Left renal cortex interstitium (tissue), 4 donors: ENCODE results near the gene ERGIC2. TPM values are rescaled to one million over a fixed set of nuclear protein-coding genes. Genes with fewer than 3 reads are reported as not detected.

Experiments used
- DNase-seq, 4 donors: peaks; one replicate each; pipeline ENCODE4 v3.0.0-alpha.2; 2013; ENCODE audit warnings: low read depth in 4 of 4, low spot score in 2 of 4, missing footprints in 1 of 4
- polyA plus RNA-seq, 4 donors: library from polyadenylated mRNA; unstranded; fragments of 120-200 nt; gene quantifications; one replicate each; pipeline ENCODE4 v1.2.1, GENCODE V29; 2013; ENCODE audit not compliant: insufficient read length in 4 of 4

ERGIC2 gene
- polyA plus RNA-seq, 4 donors: 91.0 to 112 (median 105) TPM

DNA sequence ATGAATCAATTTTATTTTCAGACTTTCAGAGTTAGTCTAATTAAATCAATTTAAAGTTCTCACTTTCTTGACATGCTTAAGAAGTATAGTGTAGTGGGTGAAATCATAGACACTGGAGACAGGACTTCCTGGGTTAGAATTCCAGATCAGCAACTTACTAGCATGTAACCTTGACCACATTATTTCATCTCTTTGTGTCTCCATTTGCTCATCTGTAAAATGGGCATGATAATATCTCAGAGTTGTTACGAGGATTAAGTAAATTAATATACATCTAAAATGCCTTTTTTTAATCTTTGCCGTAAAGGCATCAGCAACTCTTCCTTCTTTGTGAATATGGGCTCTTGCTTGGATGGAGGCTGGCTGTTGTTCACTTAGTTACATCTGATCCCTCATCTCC, 1.3 kb upstream of the ERGIC2 start:
- DNase-seq: no peak

DNA sequence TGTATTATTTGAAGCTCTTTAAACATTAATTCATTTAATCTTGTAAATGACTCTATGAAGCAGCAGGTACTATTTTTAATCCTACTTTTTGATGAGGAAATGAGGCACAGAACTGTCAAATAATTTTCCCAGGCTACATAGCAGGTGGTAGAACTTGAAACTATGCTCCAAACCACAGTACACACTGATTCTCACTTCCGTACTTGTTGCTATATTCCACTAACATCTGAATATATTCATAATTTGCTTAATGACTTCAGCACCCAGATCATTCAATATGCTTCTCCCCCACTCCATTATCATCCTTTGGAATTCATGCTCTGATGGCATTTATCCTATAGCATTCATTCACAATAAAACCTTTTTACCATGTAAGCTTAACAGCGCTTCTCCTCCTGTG, 4.9 kb downstream of the ERGIC2 start:
- DNase-seq: no peak

DNA sequence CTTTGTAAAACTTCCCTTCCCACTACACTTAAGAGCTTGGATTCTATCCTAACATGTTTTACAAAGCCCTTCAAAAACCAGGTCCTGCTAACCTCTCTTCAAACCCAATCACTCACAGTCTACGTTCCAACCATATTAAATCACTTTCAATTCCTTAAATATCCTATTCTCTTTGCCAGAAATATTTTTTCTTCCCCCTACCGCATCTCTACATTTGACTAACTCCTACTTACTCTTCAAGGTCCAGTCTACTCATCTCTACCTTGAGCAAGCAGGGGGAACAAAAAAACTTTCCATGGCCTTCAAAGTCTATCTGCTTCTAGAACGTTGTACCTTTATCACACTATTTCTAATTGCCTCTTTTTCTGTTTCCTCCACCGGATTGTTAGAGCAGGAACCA, 6.1 kb downstream of the ERGIC2 start:
- no peak for DNase-seq

DNA sequence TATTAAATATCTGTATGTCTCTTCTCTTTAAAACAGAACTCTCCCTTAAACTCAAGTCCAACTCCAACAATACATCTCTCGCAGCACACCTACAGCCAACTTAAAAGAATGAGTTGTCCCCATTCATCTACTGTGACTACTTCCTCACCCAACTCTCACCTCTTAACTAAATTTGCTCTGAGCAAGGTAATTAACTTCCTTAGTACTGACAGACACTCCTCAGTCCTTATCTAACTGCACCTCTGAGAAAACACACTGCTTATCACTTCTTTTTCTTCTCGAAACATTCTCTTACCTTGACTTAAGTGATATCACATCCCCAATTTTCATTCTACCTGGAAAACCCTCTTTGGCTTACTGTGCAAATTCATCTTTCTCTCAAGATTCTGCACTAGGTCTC, 7.0 kb downstream of the ERGIC2 start:
- no peak for DNase-seq

DNA sequence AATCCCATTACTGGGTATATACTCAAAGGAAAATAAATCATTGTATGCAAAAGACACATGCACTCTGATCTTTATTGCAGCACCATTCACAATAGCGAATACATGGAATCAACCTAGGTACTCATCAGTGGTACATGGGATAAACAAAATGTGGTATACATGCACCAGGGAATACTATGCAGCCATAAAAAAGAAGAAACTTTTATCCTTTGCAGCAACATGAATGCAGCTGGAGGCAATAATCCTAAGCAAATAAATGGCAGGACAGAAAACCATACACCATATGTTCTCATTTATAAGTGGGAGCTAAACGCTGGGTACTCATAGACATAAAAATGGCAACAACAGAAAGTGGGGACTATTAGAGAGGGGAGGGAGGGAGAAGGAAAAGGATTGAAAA, 15.9 kb downstream of the ERGIC2 start:
- DNase-seq: no peak

DNA sequence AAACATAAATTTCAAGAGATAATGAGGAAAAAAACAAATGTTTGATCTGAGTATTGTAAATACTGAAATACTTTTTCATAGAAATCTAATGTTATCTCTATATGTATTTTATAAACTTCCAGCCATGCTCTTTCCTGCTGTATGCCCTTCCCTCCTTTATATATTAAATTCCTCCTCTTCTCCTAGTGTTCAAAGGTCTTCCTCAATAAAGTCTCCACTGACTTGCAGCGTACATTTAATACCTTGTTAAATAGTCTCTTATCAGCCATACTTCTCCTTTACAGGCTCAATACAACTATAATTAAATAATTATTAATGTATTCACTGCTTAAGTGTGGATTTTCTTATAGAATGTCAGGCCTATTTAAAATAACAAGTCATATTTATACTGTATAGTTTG, 26.0 kb downstream of the ERGIC2 start:
- no peak for DNase-seq

DNA sequence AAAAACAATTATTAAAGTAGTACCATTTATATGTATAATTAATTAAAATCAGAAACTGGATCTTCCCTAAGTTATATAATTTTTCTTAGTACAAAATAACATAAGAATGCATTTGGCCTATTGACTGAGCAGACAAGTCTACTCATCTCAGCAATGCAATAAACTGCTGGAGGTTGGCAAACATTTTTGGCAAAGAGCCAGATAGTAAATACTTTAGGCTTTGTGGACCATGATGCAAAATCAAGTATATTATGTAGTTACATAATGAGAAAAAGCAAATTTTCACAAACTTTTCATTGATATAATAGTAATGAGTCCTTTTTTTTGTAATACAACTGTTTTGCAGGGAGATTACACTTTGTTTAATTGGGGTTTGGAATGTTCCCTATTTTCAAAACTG, 30.9 kb downstream of the ERGIC2 start:
- DNase-seq: no peak

DNA sequence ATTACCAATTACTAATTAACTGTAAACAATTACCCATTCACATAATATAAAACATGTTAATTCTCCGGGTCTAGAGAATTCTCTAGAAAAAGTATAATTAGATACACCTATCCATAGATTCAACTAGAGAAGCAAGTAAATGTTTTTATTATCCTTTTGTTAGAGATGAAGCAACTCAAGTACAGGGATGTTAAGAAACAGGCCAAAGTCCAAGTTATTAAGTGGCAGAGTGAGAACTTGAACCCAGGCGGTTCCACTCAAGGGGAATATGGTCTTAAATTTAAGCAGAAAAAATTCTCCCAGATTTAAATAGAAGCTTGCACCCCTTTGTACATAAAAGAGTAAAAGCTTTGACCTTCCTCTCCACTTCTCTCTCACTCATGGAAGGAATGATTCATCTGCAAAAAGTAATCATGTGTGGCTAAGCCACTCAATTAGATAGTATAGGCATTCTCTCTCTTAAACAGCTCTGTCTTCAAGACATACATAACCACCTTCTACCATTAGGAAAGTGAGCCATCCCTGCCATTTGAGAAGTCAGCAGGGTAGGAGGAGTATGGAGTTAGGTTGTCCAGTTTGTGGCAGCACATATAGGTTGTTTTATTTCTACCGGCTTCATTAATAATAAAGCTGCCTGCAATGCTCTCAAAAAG, 34.1 kb downstream of the ERGIC2 start:
- DNase-seq: no peak

DNA sequence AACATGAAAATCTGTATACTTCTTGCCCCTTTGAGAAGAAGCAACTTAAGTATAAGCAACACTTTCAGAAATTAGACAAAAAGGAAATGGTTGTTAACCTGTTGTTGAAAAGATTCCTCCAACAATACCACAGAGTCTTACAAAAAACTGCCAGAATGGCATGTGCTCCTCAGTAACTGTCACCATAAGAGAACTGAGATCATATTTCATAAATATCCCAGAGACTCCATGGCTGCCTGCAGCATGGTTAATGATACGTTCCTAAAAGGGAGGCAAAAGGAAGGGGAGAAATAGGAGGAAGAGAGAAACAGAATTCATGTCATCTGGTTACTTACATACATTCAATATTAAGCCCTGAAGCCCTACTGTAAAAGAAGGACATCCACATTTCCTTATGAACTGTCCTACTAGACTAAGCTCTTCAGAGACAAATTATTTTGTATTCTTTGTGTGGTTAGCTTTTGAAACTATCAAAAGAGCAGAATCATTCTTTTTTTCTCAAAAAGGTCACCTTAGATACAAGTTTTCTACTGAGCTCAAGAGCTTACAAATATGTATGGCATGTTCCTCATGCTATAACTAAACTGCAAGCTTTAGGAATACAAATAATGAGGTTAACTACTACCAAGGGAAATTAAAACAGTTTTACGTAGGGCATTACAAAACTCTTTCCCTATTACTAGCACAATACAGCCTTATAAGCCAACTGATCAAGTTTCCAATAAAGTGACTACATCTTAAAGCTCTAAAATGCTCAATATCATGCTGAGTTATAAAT, 37.8 kb downstream of the ERGIC2 start:
- no peak for DNase-seq

DNA sequence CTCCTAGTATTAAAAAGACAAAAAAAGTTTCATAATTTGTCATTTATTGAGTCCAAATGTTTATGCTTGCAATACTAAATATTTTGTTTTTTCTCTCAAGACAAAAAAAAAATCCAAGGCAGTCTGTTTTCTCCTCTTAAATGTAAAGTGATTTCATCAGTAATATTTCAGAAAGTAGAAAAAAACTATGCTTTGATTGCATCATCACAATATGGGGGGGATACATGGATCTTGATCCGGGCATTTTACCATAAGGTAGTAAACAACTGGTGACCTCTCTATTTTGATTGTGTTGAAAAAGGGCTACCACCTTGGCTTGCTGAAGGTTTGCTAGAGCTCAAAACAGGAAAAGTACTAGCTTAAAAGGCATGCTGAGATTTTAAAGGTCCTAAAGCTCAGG, 43.6 kb downstream of the ERGIC2 start:
- DNase-seq: no peak

DNA sequence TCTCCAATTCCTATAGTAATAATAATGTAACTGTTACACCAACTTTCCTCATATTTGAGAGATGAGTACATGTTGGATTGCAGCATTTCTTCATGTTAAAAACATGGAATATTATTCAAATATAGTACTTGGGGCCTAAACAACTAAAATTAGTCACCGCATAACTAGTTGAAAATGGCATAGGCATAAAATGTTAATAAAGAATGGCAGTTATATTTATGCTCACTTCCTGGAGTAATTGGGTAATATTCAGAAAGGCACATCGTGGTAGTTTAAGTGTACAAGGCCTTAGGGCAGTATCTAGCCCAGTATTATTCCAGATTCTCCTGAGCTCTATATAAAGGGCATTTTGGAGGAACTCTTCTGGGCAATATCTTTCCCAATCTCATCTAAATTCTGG, 46.0 kb downstream of the ERGIC2 start:
- DNase-seq: no peak

DNA sequence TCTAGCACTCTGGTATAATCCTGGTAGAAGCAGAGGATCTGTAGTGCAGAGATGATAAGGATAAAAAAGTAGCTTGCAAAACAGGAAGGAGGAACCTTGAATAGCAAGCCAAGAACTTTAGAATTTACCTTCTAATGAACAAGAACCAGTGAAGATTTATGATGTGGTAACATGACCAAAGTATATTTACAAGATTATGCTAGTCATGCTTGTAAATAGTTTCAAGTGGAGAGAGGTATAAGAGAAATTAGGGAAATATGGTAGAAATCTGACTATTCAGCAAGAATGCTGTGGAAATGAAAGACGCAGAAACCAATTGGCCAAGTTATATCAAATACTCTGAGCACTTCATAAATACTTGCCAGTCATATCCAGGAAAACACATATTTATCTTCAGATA, 47.8 kb downstream of the ERGIC2 start:
- DNase-seq: no peak

DNA sequence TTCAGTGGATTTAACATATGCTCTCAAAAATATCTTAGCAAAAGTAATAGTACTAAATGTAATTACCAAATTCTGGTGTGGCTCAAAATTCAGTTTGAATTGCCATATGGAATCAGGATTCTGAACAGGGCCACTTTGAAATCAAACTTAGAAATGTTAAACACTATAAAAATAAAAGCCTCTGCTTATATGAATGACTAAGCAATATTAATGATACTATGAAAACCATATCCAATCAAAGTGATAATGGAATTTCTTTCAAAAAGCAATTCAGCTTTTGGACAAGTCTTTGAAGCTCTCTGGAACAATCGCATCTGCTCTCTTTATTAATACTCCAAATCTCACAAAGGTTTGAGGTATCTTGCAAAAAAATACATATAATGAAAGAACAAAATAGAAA, 51.6 kb downstream of the ERGIC2 start:
- no peak for DNase-seq

DNA sequence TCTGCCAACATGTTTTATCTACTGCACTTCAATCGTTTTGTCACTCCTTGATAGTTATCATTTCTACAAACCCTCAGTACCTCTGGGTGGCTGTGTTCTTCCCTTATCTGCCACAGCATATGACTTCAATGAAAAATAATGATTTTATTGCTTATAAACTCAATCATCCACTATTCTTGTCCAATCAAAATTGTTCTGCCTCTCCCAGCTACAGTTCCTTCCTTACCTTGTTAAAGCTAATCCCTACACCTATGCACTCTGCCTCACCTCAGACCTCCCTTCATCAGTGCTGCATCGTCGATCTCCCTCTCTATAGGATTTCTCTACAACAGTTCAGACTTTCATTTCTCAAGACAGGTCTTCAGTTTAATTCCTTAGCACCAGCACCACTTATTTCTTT, 58.8 kb downstream of the ERGIC2 start:
- no peak for DNase-seq

DNA sequence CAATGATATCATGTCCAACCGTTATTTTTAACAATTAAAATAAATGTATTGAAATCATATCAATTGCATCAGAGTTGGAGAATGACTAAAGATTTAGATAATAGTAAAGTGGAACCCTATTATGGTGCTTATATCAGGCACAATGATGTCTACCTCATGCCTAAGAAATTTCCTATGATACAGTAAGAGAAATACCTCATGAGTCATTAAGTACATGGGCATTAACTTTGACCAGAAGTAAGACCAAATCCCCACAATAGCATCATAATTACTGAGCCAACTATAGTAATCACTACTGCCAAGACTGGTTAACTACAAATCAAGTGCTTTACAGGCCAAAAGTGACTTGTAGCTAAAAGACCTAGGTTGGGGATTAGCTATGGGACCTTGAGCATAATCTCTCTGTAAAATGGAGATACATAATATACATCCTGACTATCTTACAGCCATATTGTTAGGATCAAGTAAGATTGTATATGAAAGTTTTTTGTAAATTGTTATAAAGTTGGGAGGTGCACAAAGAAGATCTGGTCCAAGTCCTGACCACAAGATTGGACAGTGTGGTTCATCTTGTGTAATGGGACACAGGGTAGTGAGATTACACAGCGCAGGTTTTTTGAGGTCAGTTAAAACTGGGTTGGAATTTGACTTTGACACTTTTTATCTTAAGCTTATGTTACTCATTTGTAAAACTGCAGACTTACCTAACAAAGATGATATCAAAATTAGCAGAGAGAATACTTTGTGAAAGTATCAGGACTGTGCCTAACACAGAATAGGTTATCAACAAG, 60.5 kb downstream of the ERGIC2 start:
- no peak for DNase-seq

DNA sequence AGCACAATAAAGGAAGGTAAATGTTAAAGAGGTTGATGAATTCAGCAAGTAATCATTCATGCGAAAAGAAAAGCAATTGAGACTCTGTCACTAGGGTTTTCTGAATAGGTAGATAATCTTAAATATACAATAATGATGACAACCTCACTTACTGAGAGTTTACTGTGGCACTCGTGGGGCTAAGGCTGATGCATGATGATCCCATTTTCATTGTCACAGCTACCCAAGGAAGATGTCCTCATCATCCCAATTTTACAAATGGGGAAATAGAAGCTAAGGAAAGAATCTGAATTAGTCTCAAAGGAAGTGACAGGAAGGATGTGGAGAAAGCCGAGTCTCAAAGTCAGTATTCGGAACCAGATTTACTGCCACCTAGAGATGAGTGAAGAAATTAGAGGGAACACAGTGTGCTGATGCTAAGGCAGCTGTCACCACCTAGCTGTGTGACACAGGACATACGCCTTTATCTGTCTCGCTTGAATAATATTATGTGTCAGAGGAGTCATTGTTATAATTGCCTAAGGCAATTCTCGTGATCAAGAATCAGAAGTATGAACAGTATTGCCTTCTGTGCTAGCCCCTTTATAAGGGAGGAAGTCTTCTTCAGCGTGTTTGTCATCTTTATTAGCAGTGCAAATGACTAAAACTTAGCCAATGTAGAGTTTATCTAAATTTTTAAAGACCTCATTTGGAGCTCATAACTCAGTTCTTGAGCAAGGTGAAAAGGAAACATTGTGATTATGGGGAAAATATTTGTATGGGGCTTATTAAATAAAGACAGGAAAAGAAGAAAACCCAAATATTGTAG, 63.2 kb downstream of the ERGIC2 start:
- DNase-seq: peak in 3 of 4 donors; percentile 11 to 51 (median 13)

DNA sequence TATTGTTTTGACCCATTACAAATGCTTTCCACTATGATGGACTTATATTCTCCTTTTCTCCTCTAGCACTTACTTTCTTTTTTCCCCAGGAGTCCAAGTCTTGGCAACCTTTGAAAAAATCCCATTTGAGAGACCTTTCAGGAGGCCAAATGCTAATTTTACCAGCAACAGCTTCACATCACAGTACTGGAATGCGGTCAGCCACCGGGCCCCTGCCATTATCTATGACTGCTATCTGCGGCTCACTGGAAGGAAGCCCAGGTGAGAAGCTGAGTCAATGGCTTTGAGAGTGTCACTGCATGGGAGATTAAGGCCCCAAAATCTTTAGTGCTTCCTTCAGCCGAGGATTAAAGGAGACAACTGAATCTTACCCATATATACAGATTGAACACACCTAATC, 64.2 kb downstream of the ERGIC2 start:
- DNase-seq: no peak

DNA sequence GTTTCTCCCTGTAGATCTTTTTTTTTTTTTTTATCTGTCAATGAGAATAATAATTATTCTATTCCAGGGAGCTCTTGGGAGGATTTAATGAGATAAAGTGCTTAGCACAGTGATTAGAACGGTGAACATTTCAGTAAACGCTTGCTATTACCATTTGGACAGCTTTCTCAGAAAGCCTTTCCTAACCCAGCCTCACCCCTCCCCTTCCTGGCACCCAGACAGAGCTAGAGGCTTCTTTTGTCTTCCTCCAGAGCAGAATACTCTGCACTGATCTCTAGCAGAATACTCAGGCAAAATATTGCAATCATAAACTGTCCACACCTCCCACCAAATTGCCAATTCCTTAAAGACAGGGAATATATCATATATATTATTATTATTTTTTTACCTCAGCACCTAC, 66.6 kb downstream of the ERGIC2 start:
- DNase-seq: no peak

DNA sequence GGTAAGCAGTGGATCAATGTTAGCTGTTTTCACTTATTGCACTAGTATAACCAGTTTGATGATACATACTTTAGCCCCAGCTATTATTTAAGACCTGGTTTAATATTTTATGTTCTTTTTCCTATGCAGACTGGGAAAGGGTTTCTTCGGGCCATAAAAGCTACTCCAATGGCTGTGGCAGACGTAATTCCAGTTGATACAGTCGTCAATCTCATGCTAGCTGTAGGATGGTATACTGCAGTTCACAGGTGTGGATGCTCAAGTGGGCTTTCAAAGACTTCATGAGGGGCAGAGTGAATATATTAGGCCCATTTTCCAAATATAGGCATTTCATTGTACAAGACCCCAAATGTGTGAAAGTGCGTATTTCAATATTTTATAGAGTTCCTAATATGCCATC, 70.1 kb downstream of the ERGIC2 start:
- DNase-seq: no peak

DNA sequence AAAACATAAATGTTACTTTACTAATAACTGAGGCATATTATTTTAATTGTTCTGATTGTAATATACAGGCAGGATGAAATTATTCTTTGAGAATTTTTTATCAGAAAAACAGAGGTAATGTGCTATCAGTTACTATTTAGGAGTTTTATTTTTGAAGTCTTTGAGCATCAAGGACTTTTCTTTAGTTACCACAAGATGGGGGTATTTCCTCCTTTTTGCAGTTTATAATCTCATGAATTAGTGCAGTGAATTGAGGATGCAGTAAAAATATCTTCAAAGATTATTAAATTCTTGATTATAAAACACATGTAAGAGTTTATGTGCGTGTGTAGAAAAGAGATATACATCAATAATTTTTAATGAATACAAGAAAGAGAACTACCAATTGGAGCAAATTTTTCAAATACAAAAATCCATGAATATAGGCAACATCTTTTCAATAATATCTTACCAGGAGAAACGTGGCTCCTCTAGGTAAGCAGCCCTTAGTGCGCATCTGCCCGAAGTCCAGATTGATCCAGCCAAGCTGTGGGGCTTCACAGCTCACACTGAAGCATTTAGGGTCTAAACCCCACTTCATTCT, 71.6 kb downstream of the ERGIC2 start:
- no peak for DNase-seq

DNA sequence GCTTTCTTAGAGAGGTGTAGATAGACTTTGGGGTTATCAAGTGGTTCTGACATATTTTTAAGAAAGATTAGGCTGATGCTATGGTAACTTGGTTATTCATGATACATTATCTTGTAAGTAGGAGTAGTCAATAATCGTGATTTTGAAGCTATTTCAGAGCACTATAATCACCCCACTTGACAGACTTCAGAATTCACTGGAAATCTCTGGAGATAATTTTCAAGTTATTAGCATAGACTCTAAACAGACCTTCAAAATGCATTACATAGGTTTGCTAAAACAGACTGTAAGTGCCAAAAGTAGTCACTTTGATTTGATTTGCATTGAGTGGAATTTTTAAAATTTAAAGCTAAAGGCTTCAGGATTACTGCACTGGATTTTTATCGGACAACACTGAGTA, 74.3 kb downstream of the ERGIC2 start:
- no peak for DNase-seq
